Ureter (tissue), 1 donor: ENCODE measurements around the gene EYS. TPM values are rescaled to one million over a fixed set of nuclear protein-coding genes. Genes with fewer than 3 reads are reported as not detected.
"Not testable (repeated sequence)": the region's sequence is repeated elsewhere in the genome, so short reads cannot be mapped to it uniquely, and the experiment has no call there.

Experiments used
- DNase-seq: peaks from one replicate; pipeline ENCODE4 v3.0.0-alpha.2; 2020; ENCODE audit warnings: low spot score
- total RNA-seq: library from RNA; stranded (reverse); gene quantifications from one replicate; pipeline ENCODE4 v1.2.4, GENCODE V29; 2023
- donor health status: DM: yes; HTN: yes; CAD: no.

The EYS gene
- total RNA-seq, 1 donor from 2014 or later, result not detected

DNA sequence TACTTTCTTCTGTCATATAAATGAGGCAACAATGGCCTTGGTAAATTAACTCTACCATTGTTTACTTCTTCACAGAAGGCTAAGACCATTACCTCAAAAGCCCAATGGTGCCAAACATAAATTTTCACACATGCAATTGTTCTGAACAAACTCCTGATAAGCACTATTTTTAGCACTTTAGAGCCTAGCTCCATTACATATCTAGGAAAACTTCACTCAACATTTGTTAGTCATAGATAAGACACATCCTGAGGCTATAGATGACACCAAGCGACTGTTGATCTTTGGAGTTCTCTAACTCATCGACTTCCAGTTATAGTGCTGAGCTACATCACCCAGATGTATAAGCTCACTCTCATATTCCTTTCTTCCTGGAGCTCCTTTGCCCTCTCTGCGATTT lies 245.9 kb downstream of the EYS start:
- DNase-seq, result no peak

DNA sequence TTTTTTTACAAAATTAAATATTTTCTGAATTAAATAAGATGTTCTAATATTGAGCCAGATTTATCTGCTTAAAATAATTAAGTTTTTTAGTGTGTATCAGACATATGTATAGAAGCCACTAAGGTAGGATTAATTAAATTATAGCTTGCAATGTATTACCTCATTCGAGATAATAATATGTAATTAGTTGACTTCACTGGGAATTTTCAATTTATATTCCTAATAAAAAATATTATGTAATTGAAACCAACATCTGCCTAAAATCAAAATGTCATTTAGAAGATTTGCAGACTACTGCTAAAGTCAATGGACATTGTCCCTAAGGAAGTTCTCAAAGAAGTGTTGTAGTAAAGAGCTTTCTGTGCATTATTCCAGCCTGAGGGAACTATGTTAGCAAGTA lies 254.7 kb downstream of the EYS start:
- DNase-seq, result no peak

DNA sequence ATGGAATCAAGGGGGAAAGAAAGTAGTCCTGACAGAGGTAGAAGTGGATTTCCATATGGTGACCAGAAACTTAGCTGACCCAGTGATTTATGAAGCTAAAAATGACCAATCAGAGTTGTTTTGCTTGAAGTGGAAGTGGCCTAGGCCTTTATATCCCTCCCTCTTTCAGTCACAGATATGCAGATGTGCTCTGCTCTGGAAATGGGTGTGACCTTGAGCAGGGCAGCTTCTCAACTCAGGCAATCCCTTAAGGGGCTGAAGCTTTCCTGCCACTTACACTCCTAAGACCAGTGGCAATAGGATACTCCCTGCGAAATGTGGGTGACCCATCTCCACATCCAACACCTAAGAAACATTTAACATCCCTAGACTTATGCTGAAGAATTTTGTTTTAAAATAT lies 256.6 kb downstream of the EYS start:
- no peak for DNase-seq

DNA sequence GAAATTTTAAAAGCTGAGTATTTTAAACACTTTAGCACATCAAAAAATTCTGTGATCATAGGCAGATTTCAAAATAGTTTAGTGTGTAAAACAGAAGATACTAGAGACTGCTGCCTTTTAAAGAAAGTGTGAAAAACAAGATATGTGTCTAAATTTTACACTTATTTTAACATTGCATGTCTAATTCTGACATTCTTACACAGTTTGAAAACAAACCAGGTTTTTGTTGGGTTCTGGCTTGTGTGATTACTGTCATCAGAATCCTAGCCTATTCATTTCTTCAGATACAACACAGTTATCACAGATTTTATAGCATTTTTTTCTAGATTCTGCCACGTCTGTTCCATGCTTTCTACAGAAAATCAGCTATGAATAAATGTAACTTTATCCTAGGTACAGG lies 257.1 kb downstream of the EYS start:
- DNase-seq, result no peak

DNA sequence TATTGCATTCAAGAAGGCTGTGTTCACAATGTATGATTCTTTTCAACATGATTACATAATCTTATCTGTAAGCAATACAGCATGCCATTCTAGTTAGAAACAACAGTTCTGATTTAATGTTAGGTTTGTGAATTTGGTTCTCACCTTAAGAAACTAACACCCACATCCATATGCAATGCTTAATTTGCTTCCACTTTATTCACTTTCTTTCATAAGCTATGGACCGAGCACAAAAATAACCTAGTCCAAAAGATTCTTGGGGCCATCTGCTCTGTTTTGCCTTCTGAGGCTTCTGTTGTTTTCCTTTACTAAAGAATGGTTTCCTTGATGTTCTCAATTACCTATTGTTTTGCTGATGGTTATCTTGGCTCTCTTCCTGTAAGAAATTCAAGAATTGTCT lies 258.2 kb downstream of the EYS start:
- DNase-seq, result no peak

DNA sequence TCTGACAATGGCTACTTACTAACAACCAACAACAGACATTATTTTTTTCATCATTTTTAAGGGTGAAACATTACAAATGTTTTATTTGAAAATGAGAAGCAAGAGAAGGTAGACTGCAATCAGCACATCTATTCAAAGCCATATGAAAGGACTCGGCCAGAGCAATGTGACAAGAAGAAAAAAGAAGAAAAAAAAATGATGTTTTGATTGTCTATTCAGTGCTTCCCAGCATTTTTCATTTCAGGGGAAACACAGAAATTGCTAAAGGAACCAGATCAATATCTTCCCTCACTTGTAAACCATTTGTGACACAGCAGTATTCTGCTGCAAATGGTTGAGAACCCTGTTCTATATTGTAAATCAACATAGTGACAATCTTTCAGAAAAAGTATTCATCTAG lies 270.7 kb downstream of the EYS start:
- DNase-seq, result no peak

DNA sequence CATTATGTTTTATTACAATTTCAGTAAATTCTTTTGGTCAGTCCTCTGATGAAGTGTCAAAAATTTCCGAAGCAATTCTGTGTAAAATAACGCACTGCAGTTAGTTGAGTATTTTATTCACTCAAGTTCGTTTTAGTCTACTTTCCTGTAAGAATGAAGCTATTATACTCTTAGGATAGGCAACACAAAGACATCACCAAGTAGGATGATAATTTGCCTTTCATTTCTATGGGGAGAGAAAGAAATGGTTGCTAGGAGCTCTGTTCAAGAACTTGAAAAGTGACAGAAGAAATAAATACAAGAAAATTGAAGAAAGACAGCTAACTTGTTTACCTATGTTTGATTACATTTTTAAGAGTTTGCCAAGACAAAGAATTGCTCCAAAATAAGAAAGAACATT lies 290.4 kb downstream of the EYS start:
- no peak for DNase-seq

DNA sequence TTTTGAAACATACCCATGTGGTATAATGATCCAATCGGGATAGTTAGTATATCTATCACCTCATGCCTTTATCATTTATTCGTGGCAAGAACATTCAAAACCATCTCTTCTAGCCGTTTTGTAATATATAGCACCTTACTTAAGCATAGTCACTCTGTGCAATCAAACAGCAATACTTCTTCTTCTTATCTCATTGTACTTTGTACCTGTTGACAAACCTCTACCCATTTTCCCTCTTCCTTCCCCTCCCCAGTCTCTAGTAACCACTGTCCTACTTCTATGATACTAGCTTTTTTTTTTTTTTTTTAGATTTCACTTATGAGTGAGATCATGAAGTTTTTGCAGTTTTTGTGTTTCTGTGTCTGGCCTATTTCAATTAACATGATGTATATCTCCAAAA lies 296.7 kb downstream of the EYS start:
- DNase-seq, result no peak

DNA sequence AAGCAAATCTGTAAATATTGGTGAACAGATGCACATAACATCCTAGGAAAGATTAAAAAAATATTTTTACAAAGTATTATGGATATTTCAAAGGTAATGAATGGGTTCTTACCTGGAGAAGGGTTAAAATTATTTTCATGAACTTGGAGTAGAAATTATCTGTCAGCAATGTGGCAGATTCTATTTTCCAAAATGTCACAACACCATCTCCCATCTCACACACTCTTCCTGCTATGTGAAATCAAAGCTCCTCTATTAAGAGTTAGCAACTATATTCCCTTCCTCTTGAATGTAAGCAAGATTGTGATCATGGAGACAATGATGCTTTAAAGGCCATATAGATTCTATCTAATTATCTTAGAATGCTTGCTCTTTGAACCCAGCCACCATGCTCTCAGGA lies 304.5 kb downstream of the EYS start:
- no peak for DNase-seq

DNA sequence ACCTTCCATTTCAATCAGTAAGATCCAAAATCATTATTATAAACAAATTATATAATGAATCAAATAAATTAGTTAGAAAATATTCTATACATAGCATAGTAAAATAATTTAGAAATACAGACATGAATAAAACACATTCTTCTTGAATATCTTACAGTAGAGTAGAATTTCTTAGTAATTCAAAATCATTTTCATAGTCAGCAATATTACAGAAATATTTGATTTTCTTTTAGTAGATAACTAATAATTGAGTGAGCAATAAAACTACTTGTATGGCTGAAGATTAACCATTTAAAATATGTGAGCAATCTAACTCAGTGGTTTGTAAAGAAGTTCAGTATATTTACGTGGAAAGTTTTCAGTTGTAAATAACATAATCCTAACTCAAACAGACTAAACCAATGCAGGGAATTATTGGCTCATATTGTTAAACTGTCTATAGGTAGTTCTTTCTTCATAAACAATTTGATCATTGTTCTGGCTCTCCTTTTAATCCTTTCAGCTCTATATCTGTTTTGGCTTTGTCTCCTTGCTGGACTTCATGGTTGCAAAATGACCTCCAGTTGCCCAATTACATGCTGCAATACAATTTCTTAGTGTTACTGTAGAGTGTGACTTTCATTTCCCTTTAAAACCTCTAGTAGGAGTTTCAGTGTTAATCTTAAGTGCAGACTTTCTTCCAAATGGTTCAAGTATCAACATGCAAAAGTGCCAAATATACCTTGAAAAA lies 307.5 kb downstream of the EYS start:
- no peak for DNase-seq

DNA sequence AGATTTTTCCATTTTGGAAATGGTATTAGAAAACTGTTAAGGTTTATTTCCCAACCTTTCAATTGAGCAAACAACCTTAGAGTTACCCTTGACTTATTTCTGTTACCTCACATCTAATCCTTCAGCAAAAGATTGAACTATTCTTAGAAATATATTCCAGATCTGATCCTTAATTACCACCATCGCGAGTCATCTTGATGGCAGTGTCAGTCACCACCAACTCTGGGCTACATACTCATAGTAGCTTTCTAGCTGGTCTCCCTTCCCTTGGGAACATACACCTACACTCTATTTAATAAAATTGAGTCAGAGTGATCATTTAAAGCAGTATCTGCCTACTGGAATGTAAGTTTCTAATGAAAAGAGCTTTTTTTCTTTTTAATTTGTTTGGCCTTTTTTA lies 308.2 kb downstream of the EYS start:
- no peak for DNase-seq

DNA sequence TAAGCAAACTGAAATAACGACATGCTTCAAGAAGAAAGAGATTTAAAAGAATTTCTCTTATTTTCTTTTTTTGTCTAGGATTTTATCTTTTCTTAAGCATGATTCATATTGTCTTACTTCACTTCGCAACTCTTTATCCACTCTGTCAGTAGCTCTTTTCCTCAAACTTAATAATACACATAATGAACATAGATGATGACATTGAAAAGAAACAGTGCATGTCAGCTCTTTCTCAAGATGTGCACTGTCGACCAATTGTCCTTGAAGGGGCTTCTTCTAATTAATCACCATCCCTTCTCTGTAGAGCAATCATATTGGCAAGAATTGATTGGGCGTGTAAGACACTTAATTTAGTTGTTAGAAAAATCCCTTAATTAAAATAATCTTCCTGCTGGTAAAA lies 356.5 kb downstream of the EYS start:
- no peak for DNase-seq

DNA sequence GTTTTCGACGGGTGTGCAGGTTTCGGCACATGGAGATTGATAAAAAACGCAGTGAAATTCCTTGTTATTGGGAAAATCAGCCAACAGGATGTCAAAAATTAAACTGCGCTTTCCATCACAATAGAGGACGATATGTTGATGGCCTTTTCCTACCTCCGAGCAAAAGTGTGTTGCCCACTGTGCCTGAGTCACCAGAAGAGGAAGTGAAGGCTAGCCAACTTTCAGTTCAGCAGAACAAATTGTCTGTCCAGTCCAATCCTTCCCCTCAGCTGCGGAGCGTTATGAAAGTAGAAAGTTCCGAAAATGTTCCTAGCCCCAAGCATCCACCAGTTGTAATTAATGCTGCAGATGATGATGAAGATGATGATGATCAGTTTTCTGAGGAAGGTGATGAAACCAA lies 404.4 kb downstream of the EYS start:
- not testable (repeated sequence) for DNase-seq

DNA sequence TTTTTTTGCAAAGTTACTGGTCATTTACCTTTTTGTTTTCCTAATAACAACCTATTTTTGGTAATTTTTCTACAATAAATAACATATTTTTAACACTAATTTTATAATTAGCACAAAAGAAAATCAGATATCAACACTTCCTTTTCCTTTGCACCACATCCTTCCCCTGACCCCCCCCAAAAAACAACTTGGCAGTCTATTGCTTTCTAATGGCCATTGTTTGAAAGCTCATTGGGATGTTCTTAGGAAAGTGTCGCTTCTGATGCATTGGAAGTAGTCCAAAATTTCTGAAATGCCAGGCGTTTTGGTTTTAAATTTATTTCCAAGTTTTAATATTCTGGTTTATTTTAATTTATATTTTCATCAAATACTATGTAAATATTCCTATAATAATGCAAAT lies 407.8 kb downstream of the EYS start:
- no peak for DNase-seq

DNA sequence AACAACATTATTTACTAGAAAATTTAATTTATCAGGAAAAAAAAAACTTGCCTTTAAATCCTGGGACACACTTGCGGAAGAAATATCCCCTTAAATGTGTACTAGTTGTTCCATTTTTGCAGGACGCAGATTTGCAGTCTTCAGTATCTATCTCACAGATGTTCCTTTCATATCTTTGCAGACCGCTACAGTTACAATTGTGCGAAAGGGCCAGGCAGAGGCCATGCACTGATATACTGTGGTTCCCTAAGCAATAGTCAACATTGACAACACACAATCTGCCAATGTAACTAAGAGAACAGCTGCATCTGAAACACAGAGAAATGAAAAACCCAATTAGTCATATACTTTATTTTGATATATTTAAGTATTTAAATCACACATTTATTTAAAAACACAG lies 411.2 kb downstream of the EYS start:
- DNase-seq, result no peak

DNA sequence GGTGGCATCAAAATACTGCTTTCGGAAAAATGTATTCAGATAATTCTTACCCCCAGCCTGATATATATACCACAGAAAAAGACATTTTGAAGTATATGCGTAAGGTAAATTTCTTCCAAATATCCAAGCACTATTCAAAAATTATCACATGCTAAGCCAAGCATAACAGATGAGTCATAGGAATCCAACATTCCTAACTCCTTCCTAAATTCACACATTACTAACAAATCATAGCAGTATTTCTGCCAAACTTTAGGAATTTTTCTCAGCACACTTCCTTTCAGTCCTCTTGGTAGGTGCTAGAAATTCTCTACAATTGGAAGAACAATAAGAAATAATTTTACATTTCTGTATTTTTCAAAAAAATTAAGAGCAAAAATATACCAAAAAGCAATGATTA lies 417.5 kb downstream of the EYS start:
- no peak for DNase-seq

DNA sequence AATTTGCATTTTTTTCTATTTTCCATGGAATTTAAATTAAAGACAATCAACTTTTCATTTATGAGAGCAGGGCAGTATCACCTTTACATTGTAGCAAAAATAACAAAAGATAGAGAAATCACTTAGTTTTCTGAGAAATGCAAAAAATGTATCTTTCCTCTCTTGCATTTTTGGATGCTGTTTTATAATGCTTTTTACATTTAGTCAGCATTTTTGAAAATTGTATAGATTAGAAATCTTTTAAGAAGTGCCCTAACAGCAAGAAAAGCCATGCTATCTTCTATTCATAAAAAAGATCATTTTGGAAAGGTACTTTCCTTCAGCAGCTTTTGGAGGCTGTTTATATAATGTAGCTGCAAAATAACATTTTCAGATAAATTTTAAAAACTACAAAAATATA lies 421.8 kb downstream of the EYS start:
- DNase-seq, result no peak

DNA sequence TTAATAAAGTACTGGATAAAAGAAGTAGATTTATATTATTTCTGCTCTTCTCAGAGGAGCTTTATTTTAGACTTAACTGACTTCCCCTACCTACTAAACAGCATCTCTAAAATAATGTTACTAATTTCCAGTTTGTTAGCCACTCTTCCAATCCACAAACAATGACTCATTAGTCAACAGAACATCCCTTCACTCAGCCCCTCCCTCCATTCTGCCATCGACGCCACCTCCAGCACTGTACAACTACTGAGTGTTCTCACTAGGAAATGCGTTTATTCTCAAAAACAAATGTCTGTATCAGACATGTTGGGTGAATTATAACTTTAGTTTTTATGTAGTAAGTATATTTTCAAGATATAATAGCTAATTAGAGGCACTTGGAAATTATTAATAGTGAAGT lies 427.0 kb downstream of the EYS start:
- no peak for DNase-seq

DNA sequence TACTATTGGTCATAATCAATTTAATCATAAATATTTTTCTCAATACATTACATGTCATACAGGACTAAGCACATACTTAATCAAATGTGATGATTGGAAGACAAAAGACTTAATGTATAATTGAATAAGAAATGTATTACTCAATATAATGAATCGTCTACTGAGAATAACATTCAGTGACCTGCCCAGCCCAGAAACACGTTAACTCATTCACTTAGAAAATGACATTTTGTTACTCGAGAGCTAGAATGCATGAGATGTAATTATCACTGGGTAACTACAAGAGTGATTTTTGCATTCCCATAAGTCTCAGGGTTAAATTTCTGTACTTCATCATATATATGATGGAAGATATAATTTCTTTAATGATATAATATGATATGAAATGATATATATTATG lies 444.8 kb downstream of the EYS start:
- DNase-seq, result no peak

DNA sequence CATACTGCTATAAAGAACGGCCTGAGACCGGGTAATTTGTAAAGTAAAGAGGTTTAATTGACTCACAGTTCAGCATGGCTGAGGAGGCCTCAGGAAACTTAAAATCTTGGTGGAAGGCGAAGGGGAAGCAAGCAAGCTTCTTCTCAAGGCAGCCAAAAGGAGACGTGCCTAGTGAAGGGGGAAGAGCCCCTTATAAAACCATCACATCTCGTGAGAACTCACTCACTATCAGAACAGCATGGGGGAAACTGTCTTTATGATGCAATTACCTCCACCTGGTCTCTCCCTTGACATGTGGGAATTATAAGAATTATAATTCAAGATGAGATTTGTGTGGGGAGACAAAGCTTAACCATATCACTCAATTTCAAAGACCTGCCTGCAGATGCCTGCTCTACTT lies 447.0 kb downstream of the EYS start:
- DNase-seq, result no peak

DNA sequence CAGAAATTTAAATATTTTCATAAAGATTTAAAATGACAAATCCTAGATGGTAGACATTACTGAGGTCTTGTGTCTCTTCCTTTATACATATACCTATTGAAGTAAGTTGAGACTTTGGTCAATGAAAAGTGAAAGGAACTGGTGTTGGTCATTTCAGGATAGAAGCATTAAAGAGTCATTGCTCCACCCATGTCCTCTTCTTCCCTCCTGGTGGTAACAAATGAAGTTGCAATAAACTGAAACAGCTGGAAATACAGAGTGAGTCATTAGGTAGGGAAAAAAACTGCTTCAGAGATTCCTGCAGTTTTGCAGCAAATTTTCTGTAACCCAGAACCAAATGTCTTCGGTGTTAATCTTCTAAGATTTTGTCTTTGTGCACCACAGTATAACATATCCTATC lies 448.0 kb downstream of the EYS start:
- no peak for DNase-seq

DNA sequence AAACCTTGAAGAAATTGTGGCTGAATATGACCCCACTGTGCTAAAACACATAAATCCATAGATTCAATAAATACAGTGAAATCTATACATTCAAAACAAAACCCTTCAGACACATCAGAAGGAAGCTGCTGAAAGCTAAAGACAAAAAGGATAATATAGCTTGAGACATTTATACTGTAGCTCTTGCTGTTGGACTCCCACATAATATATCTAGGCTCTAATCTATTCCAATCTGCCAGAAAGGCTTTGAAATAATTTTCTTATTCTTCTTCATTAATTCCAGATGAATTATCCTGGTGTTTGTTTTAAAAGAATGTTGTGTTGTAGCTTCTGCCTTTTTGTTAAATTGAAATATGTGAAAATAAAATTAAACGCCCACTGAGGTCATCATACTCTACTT lies 454.0 kb downstream of the EYS start:
- no peak for DNase-seq

DNA sequence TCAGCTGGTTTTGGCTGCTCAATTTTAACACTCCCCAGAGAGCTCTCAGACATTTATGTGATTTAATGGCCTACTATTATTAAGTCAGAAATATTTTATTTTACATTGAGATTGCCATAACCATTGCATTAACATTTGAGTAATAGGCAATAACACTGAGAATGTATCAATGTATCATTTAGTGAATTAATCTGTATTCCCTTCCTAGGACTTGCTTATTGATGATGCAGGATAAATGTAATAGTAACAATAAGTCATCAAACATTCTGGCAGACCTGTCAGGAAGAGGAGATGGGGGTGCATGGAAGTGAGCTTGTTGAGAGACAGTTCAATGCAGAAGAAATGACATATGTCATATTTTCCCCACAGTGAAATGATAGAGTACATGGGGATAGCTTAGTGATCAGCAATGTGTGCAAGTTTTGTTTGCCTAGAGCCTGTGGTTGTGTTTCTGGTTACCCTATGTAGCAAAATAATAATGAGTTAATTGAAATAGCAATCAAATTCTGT lies 458.9 kb downstream of the EYS start:
- no peak for DNase-seq

DNA sequence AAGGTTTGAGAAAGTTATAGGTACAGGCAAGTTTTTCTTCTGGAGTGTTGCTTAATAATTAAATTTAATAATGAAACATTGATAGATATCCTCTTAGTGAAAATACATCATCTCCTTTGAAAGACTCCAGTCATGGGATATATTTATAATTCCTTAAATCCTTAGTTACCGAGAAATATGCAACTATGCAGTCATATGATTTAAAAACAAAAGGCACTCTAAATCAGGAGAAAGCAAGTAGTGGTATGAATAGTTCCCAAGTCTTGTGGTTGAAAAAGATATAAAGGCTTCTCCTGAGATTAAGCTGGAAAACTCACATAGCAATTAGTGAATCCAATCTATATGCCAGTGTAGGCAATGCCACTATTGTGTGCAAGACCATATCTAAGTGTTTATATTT lies 475.4 kb downstream of the EYS start:
- DNase-seq, result no peak
